ENCODE results near the gene TUFM. TPM values are rescaled to one million over a fixed set of nuclear protein-coding genes. Genes with fewer than 3 reads are reported as not detected.

TUFM gene
- total RNA-seq, 1 experiment from 2014 or later = 198 TPM

GRCh38 chr16:28846933-28847273 is 755 bp upstream of the TUFM start:
- H3K27ac Mint-ChIP-seq (ENCODE audit: low read depth, unreplicated experiment) = peak overlapping the region; percentile 99
- no TSS peak for BruUV-seq (replicated peaks)
- POLR2A ChIA-PET = interaction anchor here (0.6 to 8.3 kb wide), 12 partner anchors 8 to 1524 kb away, joined by 3 to 135 read pairs (median 5); partner anchors contain the start of genes ATXN2L, NFATC2IP, NUPR1 and RABEP2
- peak overlapping the region; percentile 99 for H3K4me3 Mint-ChIP-seq (ENCODE audit: unreplicated experiment)
- no peaks in the 10 kb centered on the region for H3K9me3 Mint-ChIP-seq (ENCODE audit: unreplicated experiment)
- peaks cover 38% of the 10 kb centered on the region for H3K36me3 Mint-ChIP-seq (ENCODE audit: insufficient read depth, unreplicated experiment)
- CTCF ChIA-PET = interaction anchor here (0.6 to 4.4 kb wide), 5 partner anchors 8 to 295 kb away, joined by 3 to 28 read pairs (median 3); no protein-coding TSS in a partner anchor
- no peak for DNase-seq (ENCODE audit: unreplicated experiment)
- H3K27me3 Mint-ChIP-seq (ENCODE audit: insufficient read depth, unreplicated experiment) = no peaks in the 10 kb centered on the region
- no peak for TF ChIP-seq CTCF (IDR thresholded peaks at IDR 0.05; ENCODE audit: unreplicated experiment)
- H3K4me1 Mint-ChIP-seq (ENCODE audit: insufficient read depth, unreplicated experiment) = peaks cover 7% of the 10 kb centered on the region
- intact Hi-C loops (cut with micrococcal nuclease) = no loop called here

- CTCF ChIA-PET = interaction anchor here (0.5 to 4.4 kb wide), 5 partner anchors 16 to 556 kb away, joined by 3 to 28 read pairs (median 4); no protein-coding TSS in a partner anchor
- peaks cover 48% of the 10 kb centered on the region for H3K36me3 Mint-ChIP-seq (ENCODE audit: insufficient read depth, unreplicated experiment)
- intact Hi-C loops (cut with micrococcal nuclease) = no loop called here
- peaks cover 7% of the 10 kb centered on the region for H3K4me1 Mint-ChIP-seq (ENCODE audit: insufficient read depth, unreplicated experiment)
- no peak for DNase-seq (ENCODE audit: unreplicated experiment)
- POLR2A ChIA-PET = interaction anchor here (0.8 to 8.3 kb wide), 15 partner anchors 9 to 105 kb away, joined by 3 to 135 read pairs (median 6); partner anchors contain the start of genes ATXN2L, NFATC2IP, RABEP2 and SH2B1
- H3K4me3 Mint-ChIP-seq (ENCODE audit: unreplicated experiment) = peak overlapping the region; percentile 99
- H3K27me3 Mint-ChIP-seq (ENCODE audit: insufficient read depth, unreplicated experiment) = no peaks in the 10 kb centered on the region
- H3K9me3 Mint-ChIP-seq (ENCODE audit: unreplicated experiment) = no peaks in the 10 kb centered on the region
- H3K27ac Mint-ChIP-seq (ENCODE audit: low read depth, unreplicated experiment) = peak overlapping the region; percentile 99
- BruUV-seq (replicated peaks) = no TSS peak
- TF ChIP-seq CTCF (IDR thresholded peaks at IDR 0.05; ENCODE audit: unreplicated experiment) = no peak
Observed at GRCh38 chr16:28845761-28846079, 428 bp downstream of the TUFM start.

- Mint-ChIP-seq H3K27me3 (ENCODE audit: insufficient read depth, unreplicated experiment) (no peaks in the 10 kb centered on the region), H3K36me3 (ENCODE audit: insufficient read depth, unreplicated experiment) (peaks cover 49% of the 10 kb centered on the region), H3K4me3 (ENCODE audit: unreplicated experiment) (peak overlapping the region; percentile 99), H3K4me1 (ENCODE audit: insufficient read depth, unreplicated experiment) (peaks cover 7% of the 10 kb centered on the region), H3K27ac (ENCODE audit: low read depth, unreplicated experiment) (peak overlapping the region; percentile 99), H3K9me3 (ENCODE audit: unreplicated experiment) (no peaks in the 10 kb centered on the region)
- DNase-seq (ENCODE audit: unreplicated experiment) = peak; percentile 70
- TF ChIP-seq CTCF (IDR thresholded peaks at IDR 0.05; ENCODE audit: unreplicated experiment) = no peak
- CTCF ChIA-PET = interaction anchor here (0.5 to 4.4 kb wide), 6 partner anchors 17 to 887 kb away, joined by 3 to 28 read pairs (median 4); no protein-coding TSS in a partner anchor
- BruUV-seq (replicated peaks) = no TSS peak
- POLR2A ChIA-PET = interaction anchor here (0.6 to 8.3 kb wide), 11 partner anchors 8 to 105 kb away, joined by 3 to 135 read pairs (median 14); partner anchors contain the start of genes ATXN2L, NFATC2IP, RABEP2 and SH2B1
- intact Hi-C loops (cut with micrococcal nuclease) = no loop called here
Observed at GRCh38 chr16:28845293-28845692, 855 bp downstream of the TUFM start.

GRCh38 chr16:28844226-28844885 is 1.8 kb downstream of the TUFM start:
- TSS peak; percentile 60 for BruUV-seq (replicated peaks)
- intact Hi-C loops (cut with micrococcal nuclease) = no loop called here
- TF ChIP-seq CTCF (IDR thresholded peaks at IDR 0.05; ENCODE audit: unreplicated experiment) = no peak
- no peak overlapping the region for H3K27ac Mint-ChIP-seq (ENCODE audit: low read depth, unreplicated experiment)
- ChIA-PET POLR2A (interaction anchor here (0.7 to 8.3 kb wide), 8 partner anchors 9 to 291 kb away, joined by 4 to 135 read pairs (median 18); partner anchors contain the start of genes ATXN2L, RABEP2, SGF29 and SH2B1), CTCF (interaction anchor here (1.0 to 4.4 kb wide), 4 partner anchors 10 to 100 kb away, joined by 3 to 28 read pairs (median 5); no protein-coding TSS in a partner anchor)
- H3K4me3 Mint-ChIP-seq (ENCODE audit: unreplicated experiment) = peak overlapping the region; percentile 99
- H3K27me3 Mint-ChIP-seq (ENCODE audit: insufficient read depth, unreplicated experiment) = no peaks in the 10 kb centered on the region
- H3K9me3 Mint-ChIP-seq (ENCODE audit: unreplicated experiment) = no peaks in the 10 kb centered on the region
- peaks cover 52% of the 10 kb centered on the region for H3K36me3 Mint-ChIP-seq (ENCODE audit: insufficient read depth, unreplicated experiment)
- DNase-seq (ENCODE audit: unreplicated experiment) = no peak
- H3K4me1 Mint-ChIP-seq (ENCODE audit: insufficient read depth, unreplicated experiment) = peaks cover 7% of the 10 kb centered on the region
